Measurements from ENCODE around the gene L3MBTL4.

- TF ChIP-seq POLR2AphosphoS5 (IDR thresholded peaks at IDR 0.05; ENCODE audit: low read length) (no peak), GABPA (IDR thresholded peaks at IDR 0.05; ENCODE audit: low read depth) (no peak), CTCF (IDR thresholded peaks at IDR 0.05 in 2 of 3, conservative IDR thresholded peaks at IDR 0.05 in 1 of 3; ENCODE audit: control insufficient read depth in 2 of 3, extremely low read depth in 1 of 3, insufficient read depth in 1 of 3, low read depth in 3 of 3, low read length in 3 of 3) (no peak), TCF3 (IDR thresholded peaks at IDR 0.05; ENCODE audit: borderline replicate concordance, insufficient read depth, low read depth, low read length) (no peak), HDGF (IDR thresholded peaks at IDR 0.05) (no peak), MEF2B (IDR thresholded peaks at IDR 0.05; ENCODE audit: partially characterized antibody, poor library complexity, severe bottlenecking) (no peak), STAT3 (IDR thresholded peaks at IDR 0.05; ENCODE audit: low read depth, low read length) (no peak), JUND (IDR thresholded peaks at IDR 0.05; ENCODE audit: low read depth, low read length) (no peak), EZH2 (IDR thresholded peaks at IDR 0.05; ENCODE audit: borderline replicate concordance, control insufficient read depth, low read depth, low read length) (no peak), RFX5 (IDR thresholded peaks at IDR 0.05; ENCODE audit: low read depth, low read length) (no peak)
Measured at GRCh38 chr18:6242004-6242403, 172.7 kb downstream of the L3MBTL4 start.
